H9 (cell line): Measurements from ENCODE around the gene MYL11. TPM values are rescaled to one million over a fixed set of nuclear protein-coding genes. Genes with fewer than 3 reads are reported as not detected.
A peak's percentile ranks its signal among the peaks of the same experiment; 100 is the strongest.

Source experiments
- DNase-seq: peaks from one replicate; pipeline ENCODE4 v3.0.0-alpha.2; 2017
- H2AFZ ChIP-seq: one replicate; pipeline ENCODE4 v1.6.1; 2013; ENCODE audit warnings: mild to moderate bottlenecking, low read length, control low read depth, moderate library complexity
- H2AK5ac ChIP-seq: 2 replicates; pipeline ENCODE4 v1.6.1; 2013; ENCODE audit warnings: low read length, control low read depth, mixed read lengths; ENCODE audit not compliant: insufficient read length
- H2BK120ac ChIP-seq: one replicate; pipeline ENCODE4 v1.6.1; 2013; ENCODE audit warnings: low read depth, mild to moderate bottlenecking, low read length, control low read depth, inconsistent platforms; ENCODE audit not compliant: poor library complexity, severe bottlenecking
- H2BK12ac ChIP-seq: 2 replicates; pipeline ENCODE4 v1.6.1; 2013; ENCODE audit warnings: low read length, control low read depth, mixed read lengths, low read depth; ENCODE audit not compliant: insufficient read length
- H2BK15ac ChIP-seq: 2 replicates; pipeline ENCODE4 v1.6.1; 2013; ENCODE audit warnings: low read depth, low read length, control low read depth
- H2BK20ac ChIP-seq: one replicate; pipeline ENCODE4 v1.6.1; 2013; ENCODE audit warnings: low read depth, mild to moderate bottlenecking, low read length, control low read depth, inconsistent platforms; ENCODE audit not compliant: poor library complexity, severe bottlenecking
- H2BK5ac ChIP-seq: 2 replicates; pipeline ENCODE4 v1.6.1; 2013; ENCODE audit warnings: low read length, control low read depth, mixed read lengths; ENCODE audit not compliant: insufficient read length
- H3K14ac ChIP-seq: 2 replicates; pipeline ENCODE4 v1.6.1; 2013; ENCODE audit warnings: low read length, control low read depth; ENCODE audit not compliant: insufficient read depth
- H3K18ac ChIP-seq: 2 replicates; pipeline ENCODE4 v1.6.1; 2013; ENCODE audit warnings: low read depth, mild to moderate bottlenecking, mixed read lengths, low read length, control low read depth; ENCODE audit not compliant: insufficient read length
- H3K23ac ChIP-seq: 2 replicates; pipeline ENCODE4 v1.6.1; 2013; ENCODE audit warnings: low read length, control low read depth, mixed read lengths, low read depth; ENCODE audit not compliant: insufficient read length
- H3K23me2 ChIP-seq: 2 replicates; pipeline ENCODE4 v1.6.1; 2013; ENCODE audit warnings: low read depth, mild to moderate bottlenecking, mixed read lengths, low read length, control low read depth; ENCODE audit not compliant: insufficient read length, poor library complexity, severe bottlenecking
- H3K27ac ChIP-seq: 2 replicates; pipeline ENCODE4 v1.5.1; 2013; ENCODE audit warnings: low read length, control low read depth, mixed read lengths, low read depth; ENCODE audit not compliant: insufficient read length
- H3K27me3 ChIP-seq: 2 replicates; pipeline ENCODE4 v1.6.1; 2013; ENCODE audit warnings: low read length, control low read depth, inconsistent platforms; ENCODE audit not compliant: insufficient read depth
- H3K4ac ChIP-seq: 2 replicates; pipeline ENCODE4 v1.6.1; 2013; ENCODE audit warnings: low read depth, mild to moderate bottlenecking, control low read depth, inconsistent platforms, low read length, moderate library complexity
- H3K4me1 ChIP-seq: 2 replicates; pipeline ENCODE4 v1.6.1; 2013; ENCODE audit warnings: low read length, control low read depth, inconsistent platforms; ENCODE audit not compliant: insufficient read depth
- H3K4me2 ChIP-seq: 2 replicates; pipeline ENCODE4 v1.6.1; 2013; ENCODE audit warnings: low read length, control low read depth, mixed read lengths; ENCODE audit not compliant: insufficient read length, insufficient read depth
- H3K56ac ChIP-seq: 2 replicates; pipeline ENCODE4 v1.6.1; 2013; ENCODE audit warnings: low read depth, mild to moderate bottlenecking, mixed read lengths, low read length, control low read depth; ENCODE audit not compliant: insufficient read length
- H3K79me1 ChIP-seq: 2 replicates; pipeline ENCODE4 v1.6.1; 2013; ENCODE audit warnings: low read depth, mild to moderate bottlenecking, moderate library complexity, low read length, control low read depth, inconsistent platforms; ENCODE audit not compliant: insufficient read depth, poor library complexity, severe bottlenecking
- H3K79me2 ChIP-seq: 2 replicates; pipeline ENCODE4 v1.6.1; 2013; ENCODE audit warnings: low read length, control low read depth, inconsistent platforms; ENCODE audit not compliant: insufficient read depth
- H3K9ac ChIP-seq: 2 replicates; pipeline ENCODE4 v1.6.1; 2013; ENCODE audit warnings: low read length, control low read depth, mixed read lengths; ENCODE audit not compliant: insufficient read length; ENCODE audit errors: extremely low read depth
- H3K9me3 ChIP-seq: one replicate; pipeline ENCODE4 v1.6.1; 2013; ENCODE audit warnings: low read depth, low read length, inconsistent platforms; ENCODE audit not compliant: control insufficient read depth
- H3T11ph ChIP-seq: one replicate; pipeline ENCODE4 v1.6.1; 2013; ENCODE audit warnings: mild to moderate bottlenecking, low read length, control low read depth, inconsistent platforms
- H4K20me1 ChIP-seq: one replicate; pipeline ENCODE4 v1.6.1; 2013; ENCODE audit not compliant: control insufficient read depth, insufficient read length, insufficient read depth
- H4K5ac ChIP-seq: 2 replicates; pipeline ENCODE4 v1.6.1; 2013; ENCODE audit warnings: low read depth, mild to moderate bottlenecking, mixed read lengths, low read length, control low read depth; ENCODE audit not compliant: insufficient read length
- H4K8ac ChIP-seq: replicated peaks from 2 replicates; pipeline ENCODE4 v1.6.1; 2013; ENCODE audit warnings: low read length, control low read depth, mixed read lengths, low read depth; ENCODE audit not compliant: insufficient read length
- H4K91ac ChIP-seq: 2 replicates; pipeline ENCODE4 v1.6.1; 2013; ENCODE audit warnings: low read depth, mild to moderate bottlenecking, moderate library complexity, mixed read lengths, low read length, control low read depth; ENCODE audit not compliant: insufficient read length
- H3K27ac Mint-ChIP-seq, 3 experiments: 2 replicates in 2 of 3; 3 replicates in 1 of 3; pipeline ENCODE4 v1.8.0; 2020 to 2021; ENCODE audit warnings: mixed read lengths in 3 of 3, mild to moderate bottlenecking in 1 of 3, moderate library complexity in 1 of 3
- H3K27me3 Mint-ChIP-seq: 2 replicates; pipeline ENCODE4 v1.8.0; 2021; ENCODE audit warnings: low read depth, mild to moderate bottlenecking, moderate library complexity, mixed read lengths
- H3K36me3 Mint-ChIP-seq, 3 experiments: 2 replicates in 2 of 3; 3 replicates in 1 of 3; pipeline ENCODE4 v1.8.0; 2020 to 2021; ENCODE audit warnings: low read depth in 3 of 3, mixed read lengths in 3 of 3; ENCODE audit not compliant: insufficient read depth in 1 of 3
- H3K4me1 Mint-ChIP-seq, 2 experiments: 2 replicates each; pipeline ENCODE4 v1.8.0; 2020; ENCODE audit warnings: mixed read lengths in 2 of 2
- H3K4me3 Mint-ChIP-seq, 2 experiments: 2 replicates in 1 of 2; 3 replicates in 1 of 2; pipeline ENCODE4 v1.8.0; 2020 to 2021; ENCODE audit warnings: mild to moderate bottlenecking in 2 of 2, mixed read lengths in 2 of 2, moderate library complexity in 1 of 2
- H3K9me3 Mint-ChIP-seq, 2 experiments: 2 replicates in 1 of 2; 3 replicates in 1 of 2; pipeline ENCODE4 v1.8.0; 2020; ENCODE audit warnings: mild to moderate bottlenecking in 2 of 2, mixed read lengths in 2 of 2, moderate library complexity in 1 of 2
- WGBS: extraction: QIAGEN DNeasy Blood & Tissue Kit; methylation state at CpG from one replicate; pipeline ENCODE4 v1.1.7; 2013; ENCODE audit warnings: missing lambda C conversion rate, low lambda C conversion rate, mixed read lengths; ENCODE audit not compliant: insufficient read length; ENCODE audit errors: extremely low coverage; 5-methylcytosine and 5-hydroxymethylcytosine counted together
- total RNA-seq: library from RNA; stranded (reverse); gene quantifications from 2 replicates; pipeline ENCODE4 v1.2.1, GENCODE V29; 2021
- TF ChIP-seq, protein P1 (sequence below): fragments of 200-600 bp; sonication (generic); conservative IDR thresholded peaks from 3 replicates; pipeline ENCODE4 v1.8.0; 2021; ENCODE audit warnings: antibody characterized with exemption, mild to moderate bottlenecking

Gene MYL11
- total RNA-seq, 1 experiment from 2014 or later = 0.70 TPM

GRCh38 chr16:30416624-30417528, 42.3 kb downstream of the MYL11 start:
- H4K5ac ChIP-seq = no peak overlapping the region
- no peaks in the 10 kb centered on the region for H4K20me1 ChIP-seq
- no peak overlapping the region for H2BK20ac ChIP-seq
- no peaks in the 10 kb centered on the region; the same call in none of the 2 replicates for H3K27me3 Mint-ChIP-seq
- no peak overlapping the region for H3K14ac ChIP-seq
- no peak overlapping the region for H3K9ac ChIP-seq
- H2BK15ac ChIP-seq = no peak overlapping the region
- TF ChIP-seq, protein P1, sequence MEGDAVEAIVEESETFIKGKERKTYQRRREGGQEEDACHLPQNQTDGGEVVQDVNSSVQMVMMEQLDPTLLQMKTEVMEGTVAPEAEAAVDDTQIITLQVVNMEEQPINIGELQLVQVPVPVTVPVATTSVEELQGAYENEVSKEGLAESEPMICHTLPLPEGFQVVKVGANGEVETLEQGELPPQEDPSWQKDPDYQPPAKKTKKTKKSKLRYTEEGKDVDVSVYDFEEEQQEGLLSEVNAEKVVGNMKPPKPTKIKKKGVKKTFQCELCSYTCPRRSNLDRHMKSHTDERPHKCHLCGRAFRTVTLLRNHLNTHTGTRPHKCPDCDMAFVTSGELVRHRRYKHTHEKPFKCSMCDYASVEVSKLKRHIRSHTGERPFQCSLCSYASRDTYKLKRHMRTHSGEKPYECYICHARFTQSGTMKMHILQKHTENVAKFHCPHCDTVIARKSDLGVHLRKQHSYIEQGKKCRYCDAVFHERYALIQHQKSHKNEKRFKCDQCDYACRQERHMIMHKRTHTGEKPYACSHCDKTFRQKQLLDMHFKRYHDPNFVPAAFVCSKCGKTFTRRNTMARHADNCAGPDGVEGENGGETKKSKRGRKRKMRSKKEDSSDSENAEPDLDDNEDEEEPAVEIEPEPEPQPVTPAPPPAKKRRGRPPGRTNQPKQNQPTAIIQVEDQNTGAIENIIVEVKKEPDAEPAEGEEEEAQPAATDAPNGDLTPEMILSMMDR = no peak
- peak overlapping the region; percentile 48 for H3K4me2 ChIP-seq
- WGBS = no CpG with 5 or more reads among the region's 18 CpGs
- H3K4me3 Mint-ChIP-seq = peak overlapping the region; percentile 44 to 61
- no peaks in the 10 kb centered on the region for H3K79me2 ChIP-seq
- H3K23me2 ChIP-seq = peaks cover 8% of the 10 kb centered on the region
- no peak overlapping the region for H2BK120ac ChIP-seq
- H3K27me3 ChIP-seq = no peaks in the 10 kb centered on the region
- H3K18ac ChIP-seq = no peak overlapping the region
- H3K36me3 Mint-ChIP-seq = peaks cover 23 to 44% (median 44%) of the 10 kb centered on the region in 3 experiments; a peak in 6 of 7 replicates
- no peak overlapping the region for H3K27ac ChIP-seq
- no peaks in the 10 kb centered on the region for H3K79me1 ChIP-seq
- H3T11ph ChIP-seq = no peak overlapping the region
- H3K56ac ChIP-seq = no peak overlapping the region
- no peak overlapping the region for H2BK5ac ChIP-seq
- no peaks in the 10 kb centered on the region for H3K9me3 ChIP-seq
- no peak overlapping the region for H2AFZ ChIP-seq
- no peak overlapping the region for H2AK5ac ChIP-seq
- no peaks in the 10 kb centered on the region for H3K4me1 ChIP-seq
- no peak for DNase-seq
- H3K4me1 Mint-ChIP-seq = peaks cover 7 to 12% of the 10 kb centered on the region in 2 experiments
- H3K4ac ChIP-seq = no peak overlapping the region
- H2BK12ac ChIP-seq = no peak overlapping the region
- H3K23ac ChIP-seq = no peak overlapping the region
- H4K91ac ChIP-seq = no peak overlapping the region
- no peaks in the 10 kb centered on the region; a peak in 1 of 5 replicates for H3K9me3 Mint-ChIP-seq
- H3K27ac Mint-ChIP-seq = no peak overlapping the region
- H4K8ac ChIP-seq = no peak overlapping the region
